Activated CD4-positive, alpha-beta T cell treated with anti-CD3 and anti-CD28 coated beads, Interleukin-2, amount 50 U/mL, for 24 hours (primary cell): ENCODE measurements around the gene ATP8B4.

Experiments
- DNase-seq, 2 donors: peaks; one replicate each; pipeline ENCODE4 v3.0.0-alpha.2; 2020; ENCODE audit warnings: low read depth in 1 of 2, low spot score in 1 of 2

Gene ATP8B4

GRCh38 chr15:50024281-50024680 lies 94.8 kb downstream of the ATP8B4 start:
- no peak for DNase-seq

GRCh38 chr15:50018491-50018890 lies 100.5 kb downstream of the ATP8B4 start:
- DNase-seq = no peak

- no peak for DNase-seq
These were observed 101.5 kb downstream of the ATP8B4 start for GRCh38 chr15:50017522-50017921.

- DNase-seq = no peak
These were observed 102.1 kb downstream of the ATP8B4 start for GRCh38 chr15:50016951-50017350.

- no peak for DNase-seq
These were observed 106.2 kb downstream of the ATP8B4 start for GRCh38 chr15:50012790-50013189.

- DNase-seq = no peak
These were observed 109.4 kb downstream of the ATP8B4 start for GRCh38 chr15:50009634-50010033.

GRCh38 chr15:50003786-50004334 lies 115.2 kb downstream of the ATP8B4 start:
- DNase-seq = peak; percentile 9

- DNase-seq = no peak
These were observed 127.4 kb downstream of the ATP8B4 start for GRCh38 chr15:49991587-49991986.

- DNase-seq = no peak
These were observed 128.0 kb downstream of the ATP8B4 start for GRCh38 chr15:49990835-49991545.

- no peak for DNase-seq
These were observed 129.5 kb downstream of the ATP8B4 start for GRCh38 chr15:49989498-49989897.

- DNase-seq = no peak
These were observed 130.3 kb downstream of the ATP8B4 start for GRCh38 chr15:49988766-49989165.

- DNase-seq = no peak
These were observed 131.1 kb downstream of the ATP8B4 start for GRCh38 chr15:49987896-49988295.

- no peak for DNase-seq
These were observed 131.7 kb downstream of the ATP8B4 start for GRCh38 chr15:49987198-49987785.

GRCh38 chr15:49986326-49986725 lies 132.7 kb downstream of the ATP8B4 start:
- no peak for DNase-seq

- DNase-seq = no peak
These were observed 133.6 kb downstream of the ATP8B4 start for GRCh38 chr15:49985463-49985862.

GRCh38 chr15:49984436-49984835 lies 134.6 kb downstream of the ATP8B4 start:
- no peak for DNase-seq

GRCh38 chr15:49982584-49982983 lies 136.4 kb downstream of the ATP8B4 start:
- no peak for DNase-seq

- no peak for DNase-seq
These were observed 139.2 kb downstream of the ATP8B4 start for GRCh38 chr15:49979705-49980382.

- no peak for DNase-seq
These were observed 140.9 kb downstream of the ATP8B4 start for GRCh38 chr15:49978121-49978520.

- DNase-seq = no peak
These were observed 141.7 kb downstream of the ATP8B4 start for GRCh38 chr15:49977306-49977705.

- DNase-seq = no peak
These were observed 154.5 kb downstream of the ATP8B4 start for GRCh38 chr15:49964551-49964950.

GRCh38 chr15:49964061-49964460 lies 155.0 kb downstream of the ATP8B4 start:
- DNase-seq = no peak
